NCI-H460 (cell line): ENCODE data around the gene MAST1. TPM values are rescaled to one million over a fixed set of nuclear protein-coding genes. Genes with fewer than 3 reads are reported as not detected.
"Not testable (repeated sequence)": the region's sequence is repeated elsewhere in the genome, so short reads cannot be mapped to it uniquely, and the experiment has no call there.

Experiments used
- DNase-seq: peaks from one replicate; pipeline ENCODE4 v3.0.0-alpha.2; 2016; ENCODE audit warnings: low read depth; ENCODE audit errors: extremely low read depth
- polyA plus RNA-seq: library from polyadenylated mRNA; depleted of rRNA; stranded (reverse); fragments of >200 nt; gene quantifications from 2 replicates; pipeline ENCODE4 v1.2.3, GENCODE V29; 2014; cell fraction: nucleus; rRNA removed
- total RNA-seq: library from RNA; depleted of rRNA; stranded (reverse); fragments of >200 nt; shearing (Covaris generic); gene quantifications from 2 replicates; pipeline ENCODE4 v1.2.3, GENCODE V29; 2014; rRNA removed

The MAST1 gene
- total RNA-seq, result 1.7 TPM in 2 replicates
- polyA plus RNA-seq, result 0.25 and 3.5 TPM in 2 replicates

GRCh38 chr19:12838182-12838885, at the start of gene MAST1:
TSS of gene MAST1 (plus strand) at chr19:12838515. CDS start at chr19:12838573, 58 bp downstream.
- peak; percentile 24 for DNase-seq

DNA sequence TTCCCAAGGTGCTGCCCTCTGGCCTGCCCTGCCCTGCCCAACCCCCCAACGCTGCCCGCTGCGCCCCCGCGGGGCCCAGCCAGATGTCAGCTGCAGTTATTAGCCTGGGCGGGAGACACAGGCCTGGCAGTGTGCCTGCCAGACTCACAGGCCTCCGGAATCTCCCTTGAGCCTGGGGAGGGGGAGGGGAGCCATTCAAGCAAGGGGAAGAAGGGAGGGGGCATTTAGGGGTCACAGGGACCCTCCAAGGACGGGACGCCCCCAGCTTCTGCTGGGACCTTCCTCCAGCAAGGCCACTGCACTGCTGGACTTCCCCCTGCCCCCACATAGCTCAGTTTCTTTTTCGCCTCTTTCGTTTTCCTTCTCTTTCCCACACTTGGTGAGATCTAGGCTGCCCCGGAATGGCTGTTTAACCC, 49.6 kb upstream of the MAST1 start:
- no peak for DNase-seq

DNA sequence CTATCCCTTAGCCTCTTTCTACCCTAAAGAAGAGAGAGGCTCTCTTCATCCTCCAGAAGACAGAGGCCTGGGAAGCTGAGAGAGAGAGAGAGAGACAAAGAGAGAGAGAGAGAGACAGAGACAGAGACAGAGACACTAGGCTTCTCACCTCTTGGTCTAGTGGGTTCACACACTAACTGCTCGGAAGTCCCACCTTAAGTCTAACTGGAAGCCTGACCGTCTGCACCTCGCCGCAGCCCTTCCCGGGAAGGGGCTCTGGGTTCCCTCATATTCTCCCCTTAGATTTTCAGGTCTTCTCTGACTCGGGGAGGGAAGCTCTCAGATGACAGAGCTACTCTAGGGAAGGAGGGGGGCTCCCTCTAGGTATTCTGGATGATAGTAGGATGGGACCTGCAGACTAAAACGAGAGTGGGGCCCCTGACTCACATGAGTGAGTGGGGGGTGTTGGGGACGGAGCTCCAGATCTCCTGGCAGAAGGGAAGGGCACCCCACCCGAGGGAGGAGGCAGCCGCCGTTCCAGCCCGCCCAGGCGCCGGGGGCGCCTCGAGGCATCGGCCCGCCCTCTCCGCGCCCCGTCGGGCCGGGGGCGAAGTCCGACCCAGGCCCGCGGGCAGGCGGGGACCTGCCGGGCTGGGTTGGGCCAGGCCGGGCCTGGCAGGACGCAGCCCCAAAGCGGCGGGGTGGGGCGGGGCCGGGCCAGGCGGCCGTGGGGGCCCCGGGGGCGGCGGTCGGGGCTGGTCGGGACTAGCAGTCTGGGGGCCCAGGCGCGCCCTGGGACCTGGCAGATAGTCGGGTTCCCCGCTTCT, 49.0 kb upstream of the MAST1 start:
- DNase-seq, result no peak

- peak; percentile 95 for DNase-seq
Observed at GRCh38 chr19:12789904-12790619, 48.3 kb upstream of the MAST1 start.

- no peak for DNase-seq
Observed at GRCh38 chr19:12790628-12791344, 47.5 kb upstream of the MAST1 start.

DNA sequence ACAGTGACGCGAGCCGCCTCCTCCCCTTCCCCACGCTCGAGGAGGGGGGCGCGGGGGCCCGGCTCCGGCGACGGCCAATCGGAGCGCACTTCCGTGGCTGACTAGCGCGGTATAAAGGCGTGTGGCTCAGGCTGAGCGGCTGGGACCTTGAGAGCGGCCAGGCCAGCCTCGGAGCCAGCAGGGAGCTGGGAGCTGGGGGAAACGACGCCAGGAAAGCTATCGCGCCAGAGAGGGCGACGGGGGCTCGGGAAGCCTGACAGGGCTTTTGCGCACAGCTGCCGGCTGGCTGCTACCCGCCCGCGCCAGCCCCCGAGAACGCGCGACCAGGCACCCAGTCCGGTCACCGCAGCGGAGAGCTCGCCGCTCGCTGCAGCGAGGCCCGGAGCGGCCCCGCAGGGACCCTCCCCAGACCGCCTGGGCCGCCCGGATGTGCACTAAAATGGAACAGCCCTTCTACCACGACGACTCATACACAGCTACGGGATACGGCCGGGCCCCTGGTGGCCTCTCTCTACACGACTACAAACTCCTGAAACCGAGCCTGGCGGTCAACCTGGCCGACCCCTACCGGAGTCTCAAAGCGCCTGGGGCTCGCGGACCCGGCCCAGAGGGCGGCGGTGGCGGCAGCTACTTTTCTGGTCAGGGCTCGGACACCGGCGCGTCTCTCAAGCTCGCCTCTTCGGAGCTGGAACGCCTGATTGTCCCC, 46.8 kb upstream of the MAST1 start, which contains the start of gene JUNB:
Gene JUNB (plus strand): TSS at position 142 of the 706 bp plus-strand sequence. CDS start 286 bp downstream, at position 428.
- peak; percentile 94 for DNase-seq

GRCh38 chr19:12792051-12792852, 46.1 kb upstream of the MAST1 start:
- no peak for DNase-seq

GRCh38 chr19:12792853-12793289, 45.4 kb upstream of the MAST1 start:
- no peak for DNase-seq

GRCh38 chr19:12793290-12794195, 44.8 kb upstream of the MAST1 start:
- DNase-seq, result peak; percentile 87

DNA sequence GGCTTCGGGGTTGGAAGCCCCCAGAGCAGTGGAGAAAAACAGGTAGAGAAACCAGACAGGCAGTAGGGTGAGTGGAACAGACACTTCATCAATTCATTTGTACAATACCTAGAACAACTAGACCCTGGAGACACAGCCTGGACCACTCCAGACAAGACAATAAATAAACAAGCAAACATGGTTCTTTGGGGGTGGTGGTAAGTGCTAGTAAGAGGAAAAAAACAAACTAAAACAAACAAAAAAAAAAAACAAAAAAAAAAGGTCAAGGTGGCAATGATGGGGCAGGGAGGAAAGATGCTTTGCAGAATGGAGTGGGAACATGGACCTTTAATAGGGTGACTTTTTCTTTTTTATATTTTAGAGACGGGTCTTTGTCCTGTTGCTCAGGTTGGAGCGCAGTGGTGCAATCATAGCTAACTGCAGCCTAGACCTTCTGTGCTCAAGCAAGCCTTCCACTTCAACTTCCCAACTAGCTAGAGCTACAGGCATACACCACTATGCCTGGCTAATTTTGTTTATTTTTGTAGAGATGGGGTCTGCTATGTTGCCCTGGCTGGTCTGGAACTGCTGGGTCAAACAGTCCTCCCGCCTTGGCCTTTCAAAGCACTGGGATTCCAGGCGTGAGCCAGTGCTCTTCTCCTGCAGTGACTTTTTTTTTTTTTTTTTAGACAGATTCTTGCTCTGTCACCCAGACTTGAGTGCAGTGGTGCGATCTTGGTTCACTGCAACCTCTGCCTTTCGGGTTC, 43.9 kb upstream of the MAST1 start:
- DNase-seq, result no peak

- no peak for DNase-seq
Observed at GRCh38 chr19:12794971-12795381, 43.3 kb upstream of the MAST1 start.

DNA sequence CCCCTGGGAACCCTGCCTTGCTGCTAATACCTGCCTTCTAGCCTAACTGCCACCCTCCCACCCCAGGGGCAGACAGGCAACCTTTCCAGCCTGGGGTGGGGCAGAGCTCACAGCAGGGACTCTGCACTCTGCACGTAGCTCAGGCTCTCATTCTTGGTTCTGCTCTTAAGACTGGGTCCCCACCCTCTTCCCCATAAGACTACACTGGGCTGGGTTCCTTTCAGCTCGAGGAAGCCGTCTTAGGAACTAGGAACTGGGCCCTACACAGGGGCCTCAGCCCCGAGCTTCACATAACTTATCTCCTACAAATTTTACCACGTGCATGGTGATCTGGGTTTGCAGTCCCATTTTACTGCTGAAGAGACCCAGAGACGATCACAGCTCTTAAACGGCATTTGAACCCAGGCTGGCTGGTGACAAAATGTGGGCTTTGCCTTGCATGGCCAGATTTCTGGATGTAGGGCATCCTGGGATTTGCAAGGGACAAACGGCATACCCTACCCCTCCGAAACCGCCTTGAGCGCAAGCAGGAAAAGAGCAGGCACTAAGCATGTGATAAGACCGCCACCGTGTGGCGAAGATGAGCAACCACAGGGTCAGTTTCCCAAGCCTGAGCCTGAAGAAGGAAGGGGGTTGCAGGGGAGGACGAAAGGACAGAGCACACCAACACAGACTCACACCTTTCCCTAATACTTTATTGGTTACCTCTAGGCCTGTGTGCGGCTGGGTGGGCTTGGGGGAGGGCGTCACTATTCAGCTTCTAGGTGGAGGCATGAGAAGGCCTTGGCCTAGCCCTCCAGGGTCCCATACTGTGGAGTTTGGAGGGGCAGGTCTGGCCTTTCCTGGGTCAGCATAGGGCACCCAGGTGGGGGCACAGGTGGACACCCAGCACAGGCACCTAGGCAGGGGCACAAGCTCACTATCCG, 41.9 kb upstream of the MAST1 start:
- DNase-seq, result no peak

GRCh38 chr19:12797141-12797587, 41.2 kb upstream of the MAST1 start:
- no peak for DNase-seq

- DNase-seq, result not testable (repeated sequence)
Observed at GRCh38 chr19:12797607-12798006, 40.7 kb upstream of the MAST1 start.

DNA sequence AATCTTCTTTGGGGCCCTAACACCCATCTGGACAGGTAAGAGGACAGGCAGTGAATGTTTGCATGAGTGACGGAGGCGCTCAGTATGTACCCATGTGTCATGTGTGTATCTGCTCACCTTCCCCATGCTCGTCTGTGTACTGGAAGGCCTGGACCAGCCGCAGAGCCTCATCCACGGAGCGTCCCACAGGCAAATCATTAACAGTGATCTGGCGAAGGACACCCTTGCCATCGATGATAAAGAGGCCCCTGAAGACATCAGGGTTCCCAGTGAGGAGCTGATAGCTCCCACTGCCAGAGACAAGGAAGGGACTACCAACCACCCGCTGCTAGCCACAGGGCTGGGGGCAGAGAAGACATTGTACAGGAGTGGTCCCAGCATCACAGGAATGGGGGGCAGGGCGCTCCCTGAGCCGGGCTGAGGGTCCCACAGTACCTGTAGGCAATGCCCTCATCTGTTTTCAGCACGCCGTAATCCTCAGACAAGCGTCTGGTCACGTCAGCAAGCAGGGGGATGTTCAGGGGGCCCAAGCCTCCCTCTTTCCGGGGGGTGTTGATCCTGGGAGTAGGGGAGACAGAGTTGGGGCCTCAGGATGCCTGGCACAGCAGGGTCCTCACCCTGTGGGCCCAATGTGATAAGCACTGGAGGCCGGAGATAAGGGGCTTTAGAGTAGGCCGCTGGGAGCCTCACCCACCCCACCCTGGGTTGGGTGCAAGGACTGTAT, 38.4 kb upstream of the MAST1 start:
- DNase-seq, result no peak
